GM06990 (cell line): ENCODE data around the gene PIGM.

Source experiments
- DNase-seq: peaks from one replicate; pipeline ENCODE4 v3.0.0-alpha.2; 2011; ENCODE audit not compliant: insufficient read length; ENCODE audit errors: extremely low read depth
- H3K27me3 ChIP-seq: replicated peaks from 2 replicates; pipeline ENCODE4 v1.6.0; 2011; ENCODE audit warnings: low read length; ENCODE audit not compliant: control insufficient read depth, insufficient read depth
- H3K36me3 ChIP-seq: 2 replicates; pipeline ENCODE4 v1.5.1; 2011; ENCODE audit warnings: low read length; ENCODE audit not compliant: control insufficient read depth, insufficient read depth
- H3K4me3 ChIP-seq: replicated peaks from 2 replicates; pipeline ENCODE4 v1.5.1; 2011; ENCODE audit warnings: low read depth, mild to moderate bottlenecking, control low read depth, low read length
- CTCF ChIP-seq: IDR thresholded peaks from 2 replicates; pipeline ENCODE4 v1.5.1; 2011; ENCODE audit warnings: low read length, control low read depth, mild to moderate bottlenecking, inconsistent platforms; ENCODE audit not compliant: insufficient read depth, poor library complexity, severe bottlenecking

PIGM gene

GRCh38 chr1:160018900-160019299, 12.9 kb downstream of the PIGM start:
- no peak for TF ChIP-seq CTCF
- Histone ChIP-seq H3K36me3 (no peaks in the 10 kb centered on the region), H3K4me3 (no peak overlapping the region), H3K27me3 (no peaks in the 10 kb centered on the region)
- no peak for DNase-seq

GRCh38 chr1:160018347-160018746, 13.4 kb downstream of the PIGM start:
- Histone ChIP-seq H3K27me3 (no peaks in the 10 kb centered on the region), H3K36me3 (no peaks in the 10 kb centered on the region), H3K4me3 (no peak overlapping the region)
- no peak for DNase-seq
- no peak for TF ChIP-seq CTCF

GRCh38 chr1:160017592-160017991, 14.2 kb downstream of the PIGM start:
- DNase-seq, result no peak
- Histone ChIP-seq H3K4me3 (no peak overlapping the region), H3K36me3 (no peaks in the 10 kb centered on the region), H3K27me3 (no peaks in the 10 kb centered on the region)
- no peak for TF ChIP-seq CTCF

GRCh38 chr1:160011781-160012180, 20.0 kb downstream of the PIGM start:
- Histone ChIP-seq H3K36me3 (no peaks in the 10 kb centered on the region), H3K27me3 (peaks cover 1% of the 10 kb centered on the region; the same call in 1 of the 2 replicates), H3K4me3 (no peak overlapping the region)
- DNase-seq, result no peak
- TF ChIP-seq CTCF, result no peak

GRCh38 chr1:160009801-160010200, 22.0 kb downstream of the PIGM start:
- DNase-seq, result no peak
- Histone ChIP-seq H3K36me3 (no peaks in the 10 kb centered on the region), H3K4me3 (no peak overlapping the region), H3K27me3 (peaks cover 1% of the 10 kb centered on the region; the same call in 1 of the 2 replicates)
- TF ChIP-seq CTCF, result no peak

- Histone ChIP-seq H3K27me3 (peaks cover 1% of the 10 kb centered on the region; the same call in 1 of the 2 replicates), H3K36me3 (no peaks in the 10 kb centered on the region), H3K4me3 (no peak overlapping the region)
- no peak for TF ChIP-seq CTCF
- DNase-seq, result no peak
Measured at GRCh38 chr1:160009081-160009480, 22.7 kb downstream of the PIGM start.
